ENCODE measurements around the gene MAP1LC3B.
"Not testable (repeated sequence)": the region's sequence is repeated elsewhere in the genome, so short reads cannot be mapped to it uniquely, and the experiment has no call there.

MAP1LC3B gene

GRCh38 chr16:87389245-87389644, 2.9 kb upstream of the MAP1LC3B start (continued):
- TF ChIP-seq ZNF274 (IDR thresholded peaks at IDR 0.05; ENCODE audit: low read length) = no peak
- no peak for TF ChIP-seq ZNF274 (tag by site-specific recombination; IDR thresholded peaks at IDR 0.05; ENCODE audit: borderline replicate concordance)
- TF ChIP-seq KLF8 (tag by site-specific recombination; IDR thresholded peaks at IDR 0.05) = no peak
- no peak for TF ChIP-seq ZNF544 (tag by site-specific recombination; IDR thresholded peaks at IDR 0.05)
- no peak for TF ChIP-seq ZNF23 (tag by site-specific recombination; IDR thresholded peaks at IDR 0.05; ENCODE audit: borderline replicate concordance)
- no peak for TF ChIP-seq ZNF223 (tag by site-specific recombination; IDR thresholded peaks at IDR 0.05)

- 0 out of 2 replicates have a peak, but pooled peaks have one; percentile 10 for TF ChIP-seq OSR2 (tag by site-specific recombination; IDR thresholded peaks at IDR 0.05)
- H3K9me3 ChIP-seq (ENCODE audit: control insufficient read depth, insufficient read depth, low read depth, low read length); H3K4me1 ChIP-seq (ENCODE audit: control insufficient read depth, insufficient read depth, low read length); CTCF ChIA-PET; H3K36me3 ChIP-seq (ENCODE audit: control insufficient read depth in 2 of 2, insufficient read depth in 1 of 2, low read length in 2 of 2); POLR2A ChIA-PET; H3K4me3 ChIP-seq (ENCODE audit: low read depth, low read length); H3K27ac ChIP-seq (ENCODE audit: extremely low read depth, low read depth, low read length): not testable (repeated sequence)
These were observed 2.2 kb upstream of the MAP1LC3B start for GRCh38 chr16:87389914-87390313.

- Histone ChIP-seq H3K36me3 (ENCODE audit: control insufficient read depth in 2 of 2, insufficient read depth in 1 of 2, low read length in 2 of 2) (peaks cover 0 to 5% of the 10 kb centered on the region in 2 experiments; a peak in 1 of 3 replicates), H3K27ac (ENCODE audit: extremely low read depth, low read depth, low read length) (peak overlapping the region; percentile 81; the same call in 1 of the 2 replicates), H3K4me1 (ENCODE audit: control insufficient read depth, insufficient read depth, low read length) (peaks cover 7% of the 10 kb centered on the region), H3K9me3 (ENCODE audit: control insufficient read depth, insufficient read depth, low read depth, low read length) (no peaks in the 10 kb centered on the region), H3K4me3 (ENCODE audit: low read depth, low read length) (no peak overlapping the region)
- ChIA-PET CTCF (interaction anchor here (0.6 to 0.7 kb wide), 3 partner anchors 180 to 378 kb away, joined by 3 read pairs; no protein-coding TSS in a partner anchor), POLR2A (no interaction called here)
- TF ChIP-seq ZNF623 (tag by site-specific recombination; IDR thresholded peaks at IDR 0.05) (no peak), ZNF571 (tag by site-specific recombination; IDR thresholded peaks at IDR 0.05) (no peak), ZNF202 (tag by site-specific recombination; IDR thresholded peaks at IDR 0.05; ENCODE audit: borderline replicate concordance) (no peak), ZNF121 (tag by site-specific recombination; IDR thresholded peaks at IDR 0.05) (peak; percentile 86), ZSCAN4 (tag by site-specific recombination; IDR thresholded peaks at IDR 0.05) (no peak), GLI4 (tag by site-specific recombination; IDR thresholded peaks at IDR 0.05) (no peak), SCRT1 (tag by site-specific recombination; IDR thresholded peaks at IDR 0.05; ENCODE audit: borderline replicate concordance) (no peak), ZBTB48 (tag by site-specific recombination; IDR thresholded peaks at IDR 0.05) (no peak), ZNF830 (tag by site-specific recombination; IDR thresholded peaks at IDR 0.05; ENCODE audit: low read depth) (no peak), ZNF18 (tag by site-specific recombination; IDR thresholded peaks at IDR 0.05) (no peak)
- TF ChIP-seq, protein P1, sequence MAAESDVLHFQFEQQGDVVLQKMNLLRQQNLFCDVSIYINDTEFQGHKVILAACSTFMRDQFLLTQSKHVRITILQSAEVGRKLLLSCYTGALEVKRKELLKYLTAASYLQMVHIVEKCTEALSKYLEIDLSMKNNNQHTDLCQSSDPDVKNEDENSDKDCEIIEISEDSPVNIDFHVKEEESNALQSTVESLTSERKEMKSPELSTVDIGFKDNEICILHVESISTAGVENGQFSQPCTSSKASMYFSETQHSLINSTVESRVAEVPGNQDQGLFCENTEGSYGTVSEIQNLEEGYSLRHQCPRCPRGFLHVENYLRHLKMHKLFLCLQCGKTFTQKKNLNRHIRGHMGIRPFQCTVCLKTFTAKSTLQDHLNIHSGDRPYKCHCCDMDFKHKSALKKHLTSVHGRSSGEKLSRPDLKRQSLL (tag by site-specific recombination; IDR thresholded peaks at IDR 0.05) = peak; percentile 35; the same call in 1 of the 2 replicates
- TF ChIP-seq, protein P2, sequence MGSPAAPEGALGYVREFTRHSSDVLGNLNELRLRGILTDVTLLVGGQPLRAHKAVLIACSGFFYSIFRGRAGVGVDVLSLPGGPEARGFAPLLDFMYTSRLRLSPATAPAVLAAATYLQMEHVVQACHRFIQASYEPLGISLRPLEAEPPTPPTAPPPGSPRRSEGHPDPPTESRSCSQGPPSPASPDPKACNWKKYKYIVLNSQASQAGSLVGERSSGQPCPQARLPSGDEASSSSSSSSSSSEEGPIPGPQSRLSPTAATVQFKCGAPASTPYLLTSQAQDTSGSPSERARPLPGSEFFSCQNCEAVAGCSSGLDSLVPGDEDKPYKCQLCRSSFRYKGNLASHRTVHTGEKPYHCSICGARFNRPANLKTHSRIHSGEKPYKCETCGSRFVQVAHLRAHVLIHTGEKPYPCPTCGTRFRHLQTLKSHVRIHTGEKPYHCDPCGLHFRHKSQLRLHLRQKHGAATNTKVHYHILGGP (tag by site-specific recombination; IDR thresholded peaks at IDR 0.05) = no peak
- TF ChIP-seq, protein P3, sequence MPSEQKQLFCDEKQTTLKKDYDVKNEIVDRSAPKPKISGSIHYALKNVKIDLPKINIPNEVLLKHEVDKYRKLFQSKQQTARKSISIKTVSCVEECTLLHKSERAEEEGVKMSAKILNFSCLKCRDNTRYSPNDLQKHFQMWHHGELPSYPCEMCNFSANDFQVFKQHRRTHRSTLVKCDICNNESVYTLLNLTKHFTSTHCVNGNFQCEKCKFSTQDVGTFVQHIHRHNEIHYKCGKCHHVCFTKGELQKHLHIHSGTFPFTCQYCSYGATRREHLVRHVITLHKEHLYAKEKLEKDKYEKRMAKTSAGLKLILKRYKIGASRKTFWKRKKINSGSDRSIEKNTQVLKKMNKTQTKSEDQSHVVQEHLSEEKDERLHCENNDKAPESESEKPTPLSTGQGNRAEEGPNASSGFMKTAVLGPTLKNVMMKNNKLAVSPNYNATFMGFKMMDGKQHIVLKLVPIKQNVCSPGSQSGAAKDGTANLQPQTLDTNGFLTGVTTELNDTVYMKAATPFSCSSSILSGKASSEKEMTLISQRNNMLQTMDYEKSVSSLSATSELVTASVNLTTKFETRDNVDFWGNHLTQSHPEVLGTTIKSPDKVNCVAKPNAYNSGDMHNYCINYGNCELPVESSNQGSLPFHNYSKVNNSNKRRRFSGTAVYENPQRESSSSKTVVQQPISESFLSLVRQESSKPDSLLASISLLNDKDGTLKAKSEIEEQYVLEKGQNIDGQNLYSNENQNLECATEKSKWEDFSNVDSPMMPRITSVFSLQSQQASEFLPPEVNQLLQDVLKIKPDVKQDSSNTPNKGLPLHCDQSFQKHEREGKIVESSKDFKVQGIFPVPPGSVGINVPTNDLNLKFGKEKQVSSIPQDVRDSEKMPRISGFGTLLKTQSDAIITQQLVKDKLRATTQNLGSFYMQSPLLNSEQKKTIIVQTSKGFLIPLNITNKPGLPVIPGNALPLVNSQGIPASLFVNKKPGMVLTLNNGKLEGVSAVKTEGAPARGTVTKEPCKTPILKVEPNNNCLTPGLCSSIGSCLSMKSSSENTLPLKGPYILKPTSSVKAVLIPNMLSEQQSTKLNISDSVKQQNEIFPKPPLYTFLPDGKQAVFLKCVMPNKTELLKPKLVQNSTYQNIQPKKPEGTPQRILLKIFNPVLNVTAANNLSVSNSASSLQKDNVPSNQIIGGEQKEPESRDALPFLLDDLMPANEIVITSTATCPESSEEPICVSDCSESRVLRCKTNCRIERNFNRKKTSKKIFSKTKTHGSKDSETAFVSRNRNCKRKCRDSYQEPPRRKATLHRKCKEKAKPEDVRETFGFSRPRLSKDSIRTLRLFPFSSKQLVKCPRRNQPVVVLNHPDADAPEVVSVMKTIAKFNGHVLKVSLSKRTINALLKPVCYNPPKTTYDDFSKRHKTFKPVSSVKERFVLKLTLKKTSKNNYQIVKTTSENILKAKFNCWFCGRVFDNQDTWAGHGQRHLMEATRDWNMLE (tag by site-specific recombination; conservative IDR thresholded peaks at IDR 0.05; ENCODE audit: low read depth) = no peak
These were observed 1.4 kb upstream of the MAP1LC3B start for GRCh38 chr16:87390641-87391323.
